DLD1 (cell line): ENCODE measurements around the gene FAM228B.
"Not testable (repeated sequence)": the region's sequence is repeated elsewhere in the genome, so short reads cannot be mapped to it uniquely, and the experiment has no call there.

Experiments
- in situ Hi-C: cut with HindIII; loops from 2 replicates; pipeline ENCODE4 v1.10.0; 2017; ENCODE audit warnings: low sequenced_read_pairs

The FAM228B gene

DNA sequence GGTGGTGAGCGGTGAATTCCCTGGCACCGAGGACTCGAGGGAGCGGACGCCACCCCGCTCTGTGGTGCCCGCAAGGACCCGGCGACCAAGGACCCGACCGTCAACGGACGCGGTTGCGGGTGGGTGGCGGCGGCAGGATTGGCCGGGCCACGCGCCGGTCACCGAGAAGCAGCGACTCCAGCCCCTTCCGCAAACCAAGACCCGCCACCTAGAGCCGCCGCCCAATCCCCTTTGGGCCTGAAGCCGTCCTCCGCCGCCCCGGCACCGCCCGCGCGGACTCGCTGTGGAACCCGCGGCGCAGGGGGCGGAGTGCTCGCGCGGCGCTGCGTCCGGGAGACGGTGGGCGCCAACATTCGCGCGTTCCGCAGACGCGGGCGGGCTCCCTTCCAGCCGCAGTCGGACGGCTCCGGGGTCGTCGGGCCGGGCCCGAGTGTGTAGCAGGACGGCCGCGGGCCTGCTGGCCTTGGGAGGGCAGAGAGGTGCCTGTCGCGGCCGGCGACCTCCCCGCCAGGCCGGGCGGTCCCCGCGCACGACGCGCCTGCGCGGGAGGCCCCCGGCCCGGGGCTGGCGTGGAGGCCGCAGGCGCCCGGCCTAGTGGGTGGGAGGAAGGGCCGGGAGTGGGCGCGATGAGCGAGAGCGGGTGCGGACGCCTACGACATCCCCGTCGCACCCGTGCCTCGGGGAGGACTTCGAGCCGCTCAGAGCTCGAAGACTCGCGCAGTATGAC, at the start of gene FAM228B, which contains the start of gene PFN4:
Gene FAM228B (plus strand): TSS at position 275 of the 727 bp plus-strand sequence. CDS start 893 bp downstream, outside the sequence.
Gene PFN4 (minus strand): TSS at position 140 of the 727 bp plus-strand sequence. CDS start 799 bp downstream, outside the sequence.
- in situ Hi-C loops: no loop called here

DNA sequence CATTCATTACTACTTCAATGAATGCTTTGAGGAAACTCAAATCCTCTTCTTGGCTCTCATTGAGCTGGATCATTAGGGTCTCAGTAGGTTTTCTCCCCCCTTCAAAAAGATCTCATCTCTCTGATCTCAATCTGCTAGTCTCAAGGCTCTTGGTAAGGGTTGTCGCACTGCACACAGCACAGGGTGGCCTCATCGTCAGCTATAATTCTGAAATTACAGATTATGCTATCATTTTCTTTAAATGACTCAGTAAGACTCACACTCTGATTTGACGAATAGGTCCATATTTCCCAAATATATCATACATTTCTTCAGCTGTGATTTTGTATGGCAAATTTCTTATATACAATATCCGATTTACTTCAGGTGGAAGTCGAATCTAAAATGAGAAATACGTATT, 49.5 kb upstream of the FAM228B start:
- in situ Hi-C loops: loop anchor here (25.0 kb wide), 1 partner anchor 262 kb away; no protein-coding TSS in a partner anchor

DNA sequence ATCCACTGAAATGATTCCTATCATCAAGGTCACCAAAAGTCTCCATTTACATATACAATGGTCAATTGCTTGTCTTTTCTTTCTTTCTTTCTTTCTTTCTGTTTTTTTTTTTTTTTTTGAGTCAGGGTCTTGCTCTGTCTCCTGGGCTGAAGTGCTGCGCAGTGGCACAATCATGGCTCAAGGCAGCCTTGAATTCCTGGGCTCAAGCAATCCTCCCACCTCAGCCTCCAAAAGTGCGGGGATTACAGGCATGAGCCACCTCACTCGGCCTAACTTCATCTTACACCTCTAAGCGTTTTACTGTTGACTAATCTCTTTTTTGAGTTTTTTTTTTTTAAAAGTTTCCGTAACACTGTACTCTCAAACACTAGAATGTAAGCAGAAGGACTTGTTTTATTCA, 48.0 kb upstream of the FAM228B start:
- in situ Hi-C loops: no loop called here

DNA sequence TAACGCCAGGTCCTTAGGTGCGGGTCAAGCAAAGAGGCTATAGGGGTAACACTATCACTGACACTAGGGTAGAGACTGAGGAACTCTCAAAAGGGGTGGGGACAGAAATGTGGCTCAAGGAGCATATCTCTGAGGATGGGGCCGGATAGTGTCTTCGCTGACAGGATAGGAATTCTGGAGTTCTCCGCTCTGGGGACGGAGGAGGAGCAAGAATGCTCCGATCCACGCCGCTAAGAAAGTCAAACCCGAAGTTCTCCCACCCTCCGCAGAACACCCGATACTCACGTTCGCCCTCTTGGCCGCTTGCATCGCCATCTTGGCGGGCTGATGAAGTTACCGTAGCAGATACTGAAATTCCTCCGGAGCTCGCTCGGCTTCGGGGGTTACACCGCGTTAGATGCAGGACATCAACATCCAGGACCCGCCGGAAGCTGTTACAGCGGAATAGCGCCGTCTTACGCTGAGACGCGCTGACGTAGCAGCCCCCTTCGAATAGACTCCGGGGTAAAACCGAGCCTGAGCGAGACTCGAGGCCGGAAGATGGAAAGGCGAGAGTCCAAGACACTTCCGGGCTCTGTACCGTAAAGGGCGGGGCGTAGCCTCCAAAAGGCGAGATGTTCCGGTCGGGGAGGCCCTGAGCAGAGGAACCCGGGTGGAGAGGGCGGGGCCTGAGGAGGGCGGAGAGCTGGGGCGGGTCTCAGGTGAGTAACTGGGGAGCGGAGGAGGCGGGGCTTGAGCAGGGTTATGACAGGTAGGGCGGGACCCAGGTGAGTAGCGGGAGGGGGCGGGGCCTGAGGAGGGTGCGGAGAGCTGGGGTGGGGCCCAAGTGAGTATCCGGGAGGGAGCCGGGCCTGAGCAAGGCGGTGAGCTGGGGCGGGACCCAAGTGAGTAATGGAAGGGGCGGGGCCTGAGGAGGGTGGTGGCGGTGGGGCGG, 47.1 kb upstream of the FAM228B start, which contains the start of gene SF3B6:
Gene SF3B6 (minus strand): TSS at position 412 of the 934 bp plus-strand sequence. CDS start 97 bp downstream, at position 315.
- in situ Hi-C loops: no loop called here

DNA sequence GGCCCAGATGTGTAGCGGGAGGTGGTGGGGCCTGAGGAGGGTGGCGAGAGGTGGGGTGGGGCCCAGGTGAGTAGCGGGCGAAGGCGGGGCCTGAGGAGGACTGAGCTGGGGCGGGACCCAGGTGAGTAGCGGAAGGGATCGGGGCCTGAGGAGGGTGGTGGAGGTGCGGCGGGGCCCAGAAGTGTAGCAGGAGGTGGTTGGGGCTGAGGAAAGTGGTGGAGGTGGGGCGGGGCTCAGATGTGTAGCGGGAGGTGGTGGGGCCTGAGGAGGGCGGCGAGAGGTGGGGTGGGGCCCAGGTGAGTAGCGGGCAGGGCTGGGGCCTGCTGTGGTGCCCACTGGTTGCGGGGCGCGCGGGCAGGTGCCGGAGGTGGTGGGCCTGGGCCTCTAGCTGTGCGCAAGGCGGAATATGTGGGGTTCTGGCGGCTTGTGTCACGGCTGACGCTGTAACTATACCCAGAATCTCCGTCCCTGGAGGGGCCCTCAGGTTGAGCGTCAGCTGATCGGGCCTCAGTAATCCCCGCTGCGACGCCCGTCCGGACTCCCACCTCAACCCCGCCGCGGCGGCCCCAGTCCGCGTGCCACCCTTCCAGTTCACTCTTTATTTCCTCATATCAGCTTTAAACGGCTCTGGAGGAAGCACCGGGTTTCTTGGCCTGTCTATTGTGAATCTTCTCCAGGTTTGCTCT, 46.3 kb upstream of the FAM228B start:
- in situ Hi-C loops: no loop called here

GRCh38 chr2:24077535-24077877, 45.8 kb upstream of the FAM228B start:
- in situ Hi-C loops: no loop called here

DNA sequence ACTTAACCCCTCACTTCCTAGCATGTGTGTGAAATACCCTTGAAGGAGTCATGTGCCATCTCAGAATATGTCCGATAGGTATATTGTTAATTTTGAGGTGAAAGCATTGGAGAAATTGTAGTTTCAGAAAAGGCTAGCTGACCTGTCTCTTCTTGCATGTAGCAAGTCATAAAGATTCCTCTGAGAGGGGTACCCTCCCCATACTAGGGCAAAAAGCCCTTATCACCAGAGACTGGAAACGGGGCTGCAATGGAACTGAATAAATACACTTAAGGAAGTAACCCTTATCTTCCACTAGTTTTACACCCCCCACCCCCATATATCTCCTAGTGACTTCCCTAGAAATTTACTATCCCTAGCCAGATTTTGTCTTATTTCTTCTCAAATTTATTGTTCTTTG, 45.4 kb upstream of the FAM228B start:
- in situ Hi-C loops: no loop called here

DNA sequence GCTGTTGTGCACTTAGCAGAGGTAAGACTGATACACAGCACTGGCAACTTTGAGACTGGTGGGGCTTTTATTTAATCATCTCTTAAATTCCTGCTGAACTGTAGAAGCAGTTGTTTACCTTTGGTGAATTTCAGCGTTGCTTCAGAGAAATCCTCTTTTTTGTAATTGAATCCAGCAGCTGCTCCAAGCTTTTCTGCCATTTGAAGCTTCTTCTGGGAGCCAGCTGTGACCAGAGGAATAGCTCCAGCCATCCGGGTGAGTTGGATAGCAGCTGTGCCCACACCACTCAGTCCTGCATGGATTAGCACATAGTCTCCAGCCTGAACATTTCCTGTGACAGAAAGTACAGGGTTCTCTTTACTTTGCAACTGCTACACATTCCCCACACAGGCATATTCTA, 42.6 kb upstream of the FAM228B start:
- in situ Hi-C loops: no loop called here

DNA sequence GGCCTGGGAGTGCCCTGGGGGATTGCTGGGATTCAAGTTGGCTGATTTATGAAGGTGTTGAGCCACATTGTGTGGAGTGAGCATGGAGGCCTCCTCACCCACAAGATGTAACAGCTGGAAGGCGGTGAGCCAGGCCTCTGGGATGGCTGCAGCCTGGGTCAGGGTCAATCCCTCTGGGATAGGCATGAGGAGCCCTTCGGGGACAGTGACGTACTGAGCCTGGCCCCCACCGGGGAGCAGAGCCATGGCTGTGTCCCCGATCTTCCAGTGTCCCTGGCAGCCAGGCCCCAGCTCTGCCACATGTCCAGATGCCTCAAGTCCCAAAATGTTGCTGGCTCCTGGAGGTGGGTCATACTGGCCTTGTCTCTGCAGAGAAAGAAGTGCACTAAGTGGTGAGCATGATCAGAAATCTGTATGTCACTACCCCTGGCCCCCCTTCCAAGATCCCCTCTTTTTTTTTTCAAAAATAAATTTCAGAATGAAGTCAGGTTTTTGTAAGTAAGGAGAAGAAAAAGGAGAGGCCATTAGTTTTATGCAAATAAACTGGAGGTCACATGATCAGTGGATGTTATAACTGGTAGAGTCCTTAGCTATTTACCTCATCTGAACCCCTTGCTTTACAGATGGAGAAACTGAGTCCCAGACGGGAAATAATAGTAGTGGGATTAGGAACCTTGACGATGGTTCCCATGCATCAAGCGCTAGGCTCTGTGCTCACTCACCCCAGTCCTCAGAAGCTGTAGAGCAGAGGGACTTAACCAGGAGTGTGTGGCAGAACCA, 40.3 kb upstream of the FAM228B start:
- in situ Hi-C loops: no loop called here

GRCh38 chr2:24083567-24084385, 39.5 kb upstream of the FAM228B start:
- in situ Hi-C loops: no loop called here

GRCh38 chr2:24084386-24085199, 38.7 kb upstream of the FAM228B start, which contains the start of gene TP53I3:
TP53I3 (minus strand) TSS chr2:24084834; CDS start chr2:24084326, 508 bp downstream.
- in situ Hi-C loops: no loop called here

DNA sequence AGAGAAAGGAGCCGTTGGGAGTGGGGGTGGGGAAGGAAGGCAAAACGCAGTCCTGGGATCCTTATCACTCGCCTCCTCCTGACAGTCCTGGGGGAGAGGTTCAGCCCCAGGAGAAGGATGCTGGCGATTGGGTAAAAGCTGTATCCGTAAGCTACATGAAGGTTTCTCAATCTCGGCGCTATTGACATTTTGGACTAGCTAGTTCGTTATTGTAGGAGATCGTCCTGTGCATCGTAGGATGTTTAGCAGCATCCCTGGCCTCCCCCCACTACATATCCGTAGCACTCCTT, 38.1 kb upstream of the FAM228B start:
- in situ Hi-C loops: no loop called here

- in situ Hi-C loops: no loop called here
Measured at GRCh38 chr2:24086241-24086640, 37.0 kb upstream of the FAM228B start.

GRCh38 chr2:24087032-24087431, 36.2 kb upstream of the FAM228B start:
- in situ Hi-C loops: no loop called here

- in situ Hi-C loops: no loop called here
Measured at GRCh38 chr2:24088821-24089359, 34.4 kb upstream of the FAM228B start.

DNA sequence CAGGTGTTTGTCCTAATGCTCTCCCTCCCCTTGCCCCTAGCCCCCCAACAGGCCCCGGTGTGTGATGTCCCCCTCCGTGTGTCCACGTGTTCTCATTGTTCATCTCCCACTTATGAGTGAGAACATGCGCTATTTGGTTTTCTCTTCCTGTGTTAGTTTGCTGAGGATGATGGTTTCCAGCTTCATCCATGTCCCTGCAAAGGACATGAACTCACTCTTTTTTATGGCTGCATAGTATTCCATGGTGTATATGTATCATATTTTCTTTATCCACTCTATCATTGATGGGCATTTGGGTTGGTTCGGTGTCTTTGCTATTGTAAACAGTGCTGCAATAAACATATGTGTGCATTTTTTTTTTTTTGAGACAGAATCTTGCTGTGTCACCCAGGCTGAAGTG, 30.0 kb upstream of the FAM228B start:
- in situ Hi-C loops: not testable (repeated sequence)

DNA sequence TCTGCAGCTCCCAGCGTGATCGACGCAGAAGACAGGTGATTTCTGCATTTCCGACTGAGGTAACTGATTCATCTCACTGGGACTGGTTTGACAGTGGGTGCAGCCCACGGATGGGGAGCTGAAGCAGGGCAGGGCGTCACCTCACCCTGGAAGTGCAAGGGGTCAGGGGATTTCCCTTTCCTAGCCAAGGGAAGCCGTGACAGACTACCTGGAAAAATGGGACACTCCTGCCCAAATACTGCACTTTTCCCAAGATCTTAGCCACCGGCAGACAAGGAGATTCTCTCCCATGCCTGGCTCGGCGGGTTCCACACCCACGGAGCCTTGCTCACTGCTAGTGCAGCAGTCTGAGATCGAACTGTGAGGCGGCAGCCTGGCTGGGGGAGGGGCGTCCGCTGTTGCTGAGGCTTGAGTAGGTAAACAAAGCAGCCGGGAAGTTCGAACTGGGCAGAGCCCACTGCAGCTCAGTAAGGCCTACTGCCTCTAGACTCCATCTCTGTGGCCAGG, 28.0 kb upstream of the FAM228B start:
- in situ Hi-C loops: not testable (repeated sequence)

DNA sequence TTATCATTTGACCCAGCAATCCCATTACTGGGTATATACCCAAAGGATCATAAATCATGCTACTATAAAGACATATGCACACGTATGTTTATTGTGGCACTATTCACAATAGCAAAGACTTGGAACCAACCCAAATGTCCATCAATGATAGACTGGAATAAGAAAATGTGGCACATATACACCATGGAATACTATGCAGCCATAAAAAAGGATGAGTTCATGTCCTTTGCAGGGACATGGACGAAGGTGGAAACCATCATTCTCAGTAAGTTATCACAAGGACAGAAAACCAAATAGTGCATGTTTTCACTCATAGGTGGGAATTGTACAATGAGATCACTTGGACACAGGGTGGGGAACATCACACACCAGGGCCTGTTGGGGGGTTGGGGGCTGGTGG, 22.5 kb upstream of the FAM228B start:
- in situ Hi-C loops: not testable (repeated sequence)
